ENCODE results near the gene MAPK8. TPM values are rescaled to one million over a fixed set of nuclear protein-coding genes. Genes with fewer than 3 reads are reported as not detected.

MAPK8 gene
- polyA plus RNA-seq, 3 donors, result 18.4 to 21.1 (median 18.5) TPM

- Mint-ChIP-seq H3K9me3 (peaks cover 8 to 21% (median 14%) of the 10 kb centered on the region in 7 donors), H3K27me3 (ENCODE audit: low read depth in 3 of 3) (peaks cover 0 to 3% (median 2%) of the 10 kb centered on the region in 3 donors), H3K27ac (peak overlapping the region in 1 of 7 donors; percentile 1), H3K4me1 (peaks cover 7% of the 10 kb centered on the region), H3K36me3 (no peaks in the 10 kb centered on the region), H3K4me3 (no peak overlapping the region)
- Histone ChIP-seq H3K9ac (ENCODE audit: insufficient read depth, low read length, poor library complexity, severe bottlenecking) (no peak overlapping the region), H3K9me3 (replicated peaks in 1 of 2; ENCODE audit: control insufficient read depth in 1 of 2, insufficient read depth in 1 of 2, low read length in 2 of 2) (peaks cover 0 to 9% of the 10 kb centered on the region in 2 donors), H2AFZ (ENCODE audit: insufficient read depth, low read depth, low read length, poor library complexity, severe bottlenecking) (no peak overlapping the region), H3K27me3 (ENCODE audit: control insufficient read depth in 2 of 2, insufficient read depth in 2 of 2, low read length in 2 of 2) (no peaks in the 10 kb centered on the region), H4K20me1 (ENCODE audit: insufficient read depth, low read length) (no peaks in the 10 kb centered on the region), H3K4me3 (replicated peaks in 1 of 3; ENCODE audit: low read depth in 2 of 3, low read length in 3 of 3) (no peak overlapping the region), H3K36me3 (replicated peaks in 1 of 2; ENCODE audit: control insufficient read depth in 1 of 2, insufficient read depth in 2 of 2, low read length in 2 of 2) (no peaks in the 10 kb centered on the region), H3K4me2 (replicated peaks; ENCODE audit: extremely low read depth, low read length, poor library complexity, severe bottlenecking) (no peak overlapping the region), H3K79me2 (ENCODE audit: insufficient read depth, low read length) (no peaks in the 10 kb centered on the region), H3K4me1 (ENCODE audit: control insufficient read depth in 1 of 2, insufficient read depth in 2 of 2, low read length in 2 of 2) (peaks cover 0 to 5% of the 10 kb centered on the region in 2 donors), H3K27ac (ENCODE audit: low read depth in 1 of 2, low read length in 2 of 2) (no peak overlapping the region)
- no CpG with 5 or more reads among the region's 1 CpG for WGBS (ENCODE audit: insufficient coverage)
- no peak for DNase-seq
- TF ChIP-seq CTCF (IDR thresholded peaks at IDR 0.05), result no peak
- intact Hi-C loops (cut with micrococcal nuclease), result no loop called here
These were observed 20.1 kb upstream of the MAPK8 start for GRCh38 chr10:48286356-48286755.

- H3K4me1 Mint-ChIP-seq, result peaks cover 7% of the 10 kb centered on the region
- Histone ChIP-seq H3K9me3 (replicated peaks in 1 of 2; ENCODE audit: control insufficient read depth in 1 of 2, insufficient read depth in 1 of 2, low read length in 2 of 2) (peaks cover 0 to 9% of the 10 kb centered on the region in 2 donors), H3K79me2 (ENCODE audit: insufficient read depth, low read length) (no peaks in the 10 kb centered on the region), H3K4me1 (ENCODE audit: control insufficient read depth in 1 of 2, insufficient read depth in 2 of 2, low read length in 2 of 2) (peaks cover 0 to 5% of the 10 kb centered on the region in 2 donors), H3K9ac (ENCODE audit: insufficient read depth, low read length, poor library complexity, severe bottlenecking) (no peak overlapping the region), H3K27me3 (ENCODE audit: control insufficient read depth in 2 of 2, insufficient read depth in 2 of 2, low read length in 2 of 2) (no peaks in the 10 kb centered on the region), H4K20me1 (ENCODE audit: insufficient read depth, low read length) (no peaks in the 10 kb centered on the region), H3K36me3 (replicated peaks in 1 of 2; ENCODE audit: control insufficient read depth in 1 of 2, insufficient read depth in 2 of 2, low read length in 2 of 2) (no peaks in the 10 kb centered on the region), H2AFZ (ENCODE audit: insufficient read depth, low read depth, low read length, poor library complexity, severe bottlenecking) (no peak overlapping the region), H3K4me2 (replicated peaks; ENCODE audit: extremely low read depth, low read length, poor library complexity, severe bottlenecking) (no peak overlapping the region), H3K4me3 (replicated peaks in 1 of 3; ENCODE audit: low read depth in 2 of 3, low read length in 3 of 3) (no peak overlapping the region), H3K27ac (ENCODE audit: low read depth in 1 of 2, low read length in 2 of 2) (no peak overlapping the region)
- H3K9me3 Mint-ChIP-seq, result peaks cover 8 to 17% (median 9%) of the 10 kb centered on the region in 7 donors
- H3K4me3 Mint-ChIP-seq, result no peak overlapping the region
- intact Hi-C loops (cut with micrococcal nuclease), result no loop called here
- no peak for TF ChIP-seq CTCF (IDR thresholded peaks at IDR 0.05)
- H3K27ac Mint-ChIP-seq, result peak overlapping the region in 1 of 7 donors; percentile 36
- DNase-seq, result no peak
- 65% methylated on average over 11 of the region's 13 CpGs for WGBS (ENCODE audit: insufficient coverage)
- H3K36me3 Mint-ChIP-seq, result no peaks in the 10 kb centered on the region
- H3K27me3 Mint-ChIP-seq (ENCODE audit: low read depth in 3 of 3), result peaks cover 0 to 3% (median 2%) of the 10 kb centered on the region in 3 donors
These were observed 18.8 kb upstream of the MAPK8 start for GRCh38 chr10:48287417-48288391.
